Embryonic facial prominence (tissue), 1 donor: Measurements from ENCODE around the gene CLDN6.
A peak's percentile ranks its signal among the peaks of the same experiment; 100 is the strongest.
"Not testable (repeated sequence)": the region's sequence is repeated elsewhere in the genome, so short reads cannot be mapped to it uniquely, and the experiment has no call there.

Experiments used
- DNase-seq: peaks from one replicate; pipeline ENCODE4 v3.0.0-alpha.2; 2016; ENCODE audit errors: extremely low spot score

CLDN6 gene, protein sequence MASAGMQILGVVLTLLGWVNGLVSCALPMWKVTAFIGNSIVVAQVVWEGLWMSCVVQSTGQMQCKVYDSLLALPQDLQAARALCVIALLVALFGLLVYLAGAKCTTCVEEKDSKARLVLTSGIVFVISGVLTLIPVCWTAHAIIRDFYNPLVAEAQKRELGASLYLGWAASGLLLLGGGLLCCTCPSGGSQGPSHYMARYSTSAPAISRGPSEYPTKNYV

DNA sequence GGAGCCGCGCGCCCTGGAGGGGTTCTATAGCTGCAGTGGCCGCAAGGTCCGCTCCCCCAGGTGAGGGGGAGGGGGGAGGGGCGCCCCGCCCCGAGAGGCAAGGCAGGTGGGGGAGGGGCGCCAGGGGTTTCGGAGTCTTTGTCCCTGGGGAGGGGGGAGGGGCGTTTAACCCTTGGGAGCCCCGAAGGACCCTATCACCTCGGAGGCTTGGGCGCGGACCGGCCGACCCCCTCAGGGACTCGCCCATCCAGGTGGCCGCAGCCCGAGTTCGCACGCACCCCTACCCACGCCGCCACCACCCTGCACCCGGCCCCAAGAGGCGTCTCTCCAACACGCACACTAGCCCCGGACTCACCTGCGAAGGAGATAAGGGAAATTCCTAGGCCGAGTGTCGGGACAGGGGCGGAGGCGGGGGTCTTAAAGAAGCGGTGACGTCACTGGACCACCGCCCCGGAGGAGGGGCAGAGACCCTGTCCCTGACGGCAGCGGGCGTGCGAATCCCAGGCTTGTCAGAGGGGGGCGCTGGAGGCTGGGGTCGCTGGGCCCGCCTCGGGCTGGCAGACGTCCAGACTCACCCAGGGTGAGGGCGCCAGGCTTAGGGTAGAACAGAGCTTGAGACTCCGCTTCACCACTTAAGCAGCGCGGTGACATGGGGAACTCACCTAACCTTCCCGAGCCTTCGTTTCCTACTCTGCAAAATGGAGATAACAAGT is at the start of gene CLDN6:
CLDN6 (minus strand) TSS at position 390 of the 713 bp plus-strand sequence. CDS start 2,162 bp downstream, outside the sequence.
- no peak for DNase-seq

DNA sequence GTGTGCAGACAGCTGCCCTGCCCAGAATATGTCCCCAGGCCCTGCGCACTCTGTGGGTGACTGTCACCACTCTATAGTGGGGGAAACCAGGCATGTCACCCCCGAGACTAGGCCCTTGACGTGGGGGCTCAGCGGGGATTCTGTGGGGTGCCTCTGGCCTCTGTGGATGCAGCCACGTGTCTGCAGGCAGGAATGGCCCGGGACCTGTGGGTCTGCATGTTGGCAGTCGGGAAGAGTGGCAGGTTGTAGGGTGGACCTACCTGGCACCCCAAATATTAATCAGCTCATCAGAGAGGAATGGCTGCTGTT is 48.4 kb upstream of the CLDN6 start:
- DNase-seq = no peak

DNA sequence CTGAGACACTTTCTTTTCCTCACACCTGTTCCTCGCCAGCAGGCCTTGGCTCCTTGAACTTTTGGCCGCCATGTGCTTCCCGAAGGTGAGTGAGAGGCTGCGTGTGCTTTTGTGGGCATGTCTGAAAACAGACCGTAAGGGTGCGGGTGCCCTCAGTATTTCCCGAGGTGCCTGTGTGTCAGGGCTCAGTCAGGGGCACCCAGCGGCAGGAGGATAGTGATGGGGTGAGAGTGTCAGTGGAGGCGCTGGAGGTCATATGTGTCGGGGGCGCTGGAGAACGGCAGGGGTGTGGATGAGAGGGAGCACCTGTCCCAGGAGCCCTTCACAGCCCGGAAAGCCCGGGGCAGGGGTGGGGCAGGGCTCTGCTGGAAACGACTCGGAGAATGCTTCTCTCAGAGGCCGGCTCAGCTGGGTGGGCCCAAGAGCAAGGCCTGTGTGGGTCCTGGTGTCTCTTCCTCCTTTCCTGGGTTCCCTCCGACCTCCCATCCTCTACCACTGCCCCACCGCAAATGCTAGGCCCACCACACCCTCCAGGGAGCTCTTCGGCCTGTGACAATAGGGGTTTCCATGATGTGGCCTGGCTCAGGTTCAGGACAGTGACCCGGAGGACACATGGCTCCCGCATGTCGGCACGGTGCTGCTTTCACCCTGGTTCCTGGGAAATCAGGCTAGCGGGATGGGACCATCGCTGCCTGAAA is 47.9 kb upstream of the CLDN6 start:
- DNase-seq = no peak

DNA sequence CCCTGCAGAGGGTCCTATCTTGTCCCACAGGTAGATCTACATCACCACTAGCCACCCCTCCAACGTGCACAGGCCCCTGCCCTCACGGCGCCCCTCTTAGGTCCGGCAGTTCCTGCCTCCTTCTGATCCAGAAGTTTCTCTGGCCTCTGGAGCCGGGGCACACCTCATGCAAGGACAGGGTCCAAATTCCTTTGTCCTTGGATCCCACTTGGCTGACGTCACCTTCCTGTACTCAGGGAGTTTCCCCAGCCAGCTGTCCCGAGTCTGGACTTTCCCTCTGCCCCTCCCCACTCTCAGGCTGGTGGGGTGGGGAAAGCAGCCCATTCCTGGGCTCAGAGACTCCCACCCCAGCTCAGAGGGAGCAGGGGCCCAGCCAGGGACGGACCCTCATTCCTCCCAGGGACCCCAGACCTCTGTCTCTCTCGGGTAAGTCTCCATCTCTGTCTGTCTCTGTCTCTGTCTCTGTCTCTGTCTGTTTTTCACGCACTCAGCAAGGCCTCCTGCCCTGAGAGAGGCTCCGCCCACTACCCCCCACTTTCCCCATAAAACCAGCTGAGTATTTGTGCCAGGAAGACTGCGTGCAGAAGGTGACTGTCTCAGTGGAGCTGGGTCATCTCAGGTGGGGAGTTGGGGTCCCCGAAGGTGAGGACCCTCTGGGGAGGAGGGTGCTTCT is 47.2 kb upstream of the CLDN6 start, which contains the start of gene IL32:
IL32 (plus strand) TSS at position 572 of the 673 bp plus-strand sequence. CDS start 172 bp downstream, outside the sequence.
- DNase-seq = no peak

DNA sequence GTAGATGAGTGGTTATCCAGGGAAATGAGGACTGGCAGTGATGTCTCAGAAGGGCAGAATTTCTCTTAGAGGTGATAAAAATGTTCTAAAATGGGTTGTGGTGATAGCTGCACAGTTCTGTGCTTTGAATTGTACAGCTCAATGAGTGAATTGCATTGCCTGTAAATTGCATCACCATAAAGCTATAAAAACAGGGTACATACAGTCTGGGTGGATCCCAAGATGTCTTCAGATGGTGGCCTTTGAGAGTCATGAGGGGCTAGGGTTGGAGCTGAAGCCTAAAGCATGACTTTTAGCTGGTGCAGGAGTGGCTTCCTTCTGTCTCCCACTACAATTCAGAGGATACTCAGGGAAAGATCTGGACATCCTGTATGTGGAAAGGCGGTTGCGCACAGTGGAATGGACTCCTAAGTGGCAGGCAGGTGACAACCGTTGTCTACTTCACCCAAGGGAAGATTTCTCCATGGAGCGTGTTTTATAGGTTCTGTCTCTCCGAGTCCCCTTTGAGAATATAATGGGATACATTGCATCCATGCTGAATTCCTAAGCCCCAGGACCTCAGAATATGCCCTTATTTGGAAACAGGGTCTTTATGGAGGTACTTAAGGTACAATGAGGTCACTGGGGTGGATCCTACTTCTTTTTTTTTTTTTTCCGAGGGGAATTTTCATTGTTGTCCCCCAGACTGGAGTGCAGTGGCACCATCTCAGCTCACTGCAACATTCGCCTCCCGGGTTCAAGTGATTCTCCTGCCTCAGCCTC is 45.8 kb upstream of the CLDN6 start:
- DNase-seq = no peak

DNA sequence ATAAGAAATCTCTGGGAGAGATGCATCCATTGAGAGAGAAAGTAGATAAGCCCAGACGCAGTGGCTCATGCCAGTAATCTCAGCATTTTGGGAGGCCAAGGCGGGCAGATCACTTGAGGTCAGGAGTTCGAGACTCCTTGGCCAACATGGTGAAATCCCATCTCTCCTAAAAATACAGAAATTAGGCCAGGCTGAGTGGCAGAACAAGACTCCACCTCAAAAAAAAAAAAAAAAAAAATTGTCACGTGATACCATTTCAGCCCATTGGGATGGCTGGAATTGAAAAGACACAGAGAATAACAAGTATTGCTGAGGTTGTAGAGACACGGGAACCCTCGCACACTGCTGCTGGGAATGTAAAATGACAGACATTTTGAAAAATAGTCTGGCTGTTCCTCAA is 44.6 kb upstream of the CLDN6 start:
- DNase-seq = no peak

DNA sequence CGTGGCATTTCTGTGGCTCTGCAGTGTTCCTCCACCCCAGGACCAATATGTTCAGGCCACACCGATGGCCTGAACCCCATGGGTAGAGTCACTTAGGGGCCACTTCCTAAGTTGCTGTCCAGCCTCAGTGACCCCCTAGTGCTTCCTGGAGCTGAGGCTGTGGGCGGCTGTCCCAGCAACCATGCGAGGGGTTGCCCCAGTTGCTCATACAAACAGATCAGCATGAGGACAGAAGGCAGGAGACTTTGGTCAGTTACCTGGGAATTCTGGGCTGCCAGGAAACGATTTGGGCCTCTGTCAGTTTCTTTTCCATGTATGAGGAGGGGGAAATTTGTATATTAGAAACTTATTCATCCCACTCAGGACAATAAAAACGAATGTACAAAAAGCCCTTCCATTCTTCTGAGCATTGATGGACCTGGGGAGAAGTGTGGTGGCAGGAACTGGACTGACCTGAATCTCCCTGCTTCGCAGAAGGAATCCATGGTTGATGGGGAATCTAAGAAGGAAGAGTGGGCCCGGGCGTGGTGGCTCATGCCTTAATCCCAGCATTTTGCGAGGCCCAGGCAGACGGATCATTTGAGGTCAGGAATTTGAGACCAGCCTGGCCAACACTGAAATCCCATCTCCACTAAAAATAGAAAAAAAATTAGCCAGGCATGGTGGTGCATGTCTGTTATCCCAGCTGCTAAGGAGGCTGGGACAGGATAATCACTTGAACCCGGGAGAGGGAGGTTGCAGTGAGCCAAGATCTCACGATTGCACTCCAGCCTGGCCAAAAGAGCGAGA is 42.5 kb upstream of the CLDN6 start:
- DNase-seq = no peak

DNA sequence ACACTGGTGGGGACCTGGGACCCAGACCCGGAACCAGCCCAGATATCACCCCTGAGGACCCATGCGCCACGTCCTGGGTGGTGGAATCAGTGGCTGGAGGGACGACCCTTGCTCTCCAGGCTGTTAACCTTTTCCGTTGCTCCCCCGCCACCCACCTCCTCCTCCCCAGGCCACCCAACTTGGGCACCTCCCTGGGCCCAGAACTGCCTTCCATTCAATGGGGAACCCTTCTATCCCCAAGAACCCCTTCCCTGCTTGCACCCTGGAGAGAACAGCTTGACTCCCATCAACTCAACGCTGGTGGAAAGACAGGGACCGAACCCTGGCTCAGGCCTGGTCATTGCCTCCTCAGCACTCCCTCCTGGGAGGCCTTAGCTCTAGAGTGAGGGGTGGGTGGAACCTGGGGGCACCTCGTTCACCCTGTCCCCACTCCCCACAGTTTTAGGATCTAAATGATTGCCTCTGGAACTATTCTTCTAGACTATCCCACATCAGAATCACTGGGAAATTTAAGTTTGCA is 41.8 kb upstream of the CLDN6 start:
- DNase-seq = no peak

DNA sequence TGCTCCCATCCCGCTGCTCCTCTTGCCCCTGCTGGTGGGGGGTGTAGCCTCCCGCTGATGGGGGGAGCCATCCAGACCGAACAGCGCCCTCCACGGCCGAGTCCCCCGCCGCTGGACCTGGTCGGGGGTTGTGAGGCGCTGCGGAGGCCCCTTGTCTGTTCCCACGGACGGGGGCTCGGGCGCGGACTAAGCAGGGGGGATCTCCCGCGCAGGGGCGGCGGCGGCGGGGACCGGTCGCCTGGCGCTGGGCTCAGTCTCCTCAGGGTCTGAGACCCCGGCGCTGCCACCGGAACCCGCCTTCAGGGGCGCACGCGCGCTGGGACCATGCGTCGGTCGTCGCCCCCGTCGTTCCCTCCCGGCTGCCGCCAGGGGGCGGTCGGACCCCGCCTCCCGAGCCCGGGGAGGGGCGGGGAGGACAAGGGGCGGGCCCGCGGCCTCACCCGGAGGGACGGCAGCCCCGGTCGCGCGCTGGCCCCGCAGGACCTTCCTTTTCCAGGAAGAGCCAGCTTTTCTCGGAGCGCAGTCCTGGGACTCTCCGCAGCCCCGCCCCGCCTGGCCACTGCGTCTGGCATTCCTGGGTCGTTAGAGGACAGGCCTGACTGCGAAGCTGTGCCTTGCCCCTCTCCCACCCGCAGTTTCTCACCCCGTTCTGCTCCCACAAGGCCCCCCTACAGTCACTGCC is 41.2 kb upstream of the CLDN6 start:
- peak; percentile 62 for DNase-seq

DNA sequence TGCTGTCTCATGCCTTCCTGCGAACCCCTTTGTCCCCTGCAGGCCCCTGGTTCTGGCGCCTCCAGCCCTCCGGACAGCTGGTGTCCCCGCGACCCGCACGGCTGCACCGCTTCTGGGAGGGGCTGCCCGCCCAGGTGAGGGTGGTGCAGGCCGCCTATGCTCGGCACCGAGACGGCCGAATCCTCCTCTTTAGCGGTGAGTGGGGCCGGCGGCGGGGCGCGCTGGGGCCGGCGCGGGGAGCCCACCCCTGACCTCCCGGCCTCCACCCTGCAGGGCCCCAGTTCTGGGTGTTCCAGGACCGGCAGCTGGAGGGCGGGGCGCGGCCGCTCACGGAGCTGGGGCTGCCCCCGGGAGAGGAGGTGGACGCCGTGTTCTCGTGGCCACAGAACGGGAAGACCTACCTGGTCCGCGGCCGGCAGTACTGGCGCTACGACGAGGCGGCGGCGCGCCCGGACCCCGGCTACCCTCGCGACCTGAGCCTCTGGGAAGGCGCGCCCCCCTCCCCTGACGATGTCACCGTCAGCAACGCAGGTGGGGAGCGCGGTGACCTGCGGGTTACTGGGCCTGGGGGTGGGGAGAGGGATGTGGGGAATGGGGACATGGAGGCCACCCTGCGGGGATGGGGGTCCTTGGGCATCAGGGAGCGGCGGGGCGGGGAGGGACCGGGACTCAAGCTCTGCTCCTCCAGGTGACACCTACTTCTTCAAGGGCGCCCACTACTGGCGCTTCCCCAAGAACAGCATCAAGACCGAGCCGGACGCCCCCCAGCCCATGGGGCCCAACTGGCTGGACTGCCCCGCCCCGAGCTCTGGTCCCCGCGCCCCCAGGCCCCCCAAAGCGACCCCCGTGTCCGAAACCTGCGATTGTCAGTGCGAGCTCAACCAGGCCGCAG is 40.4 kb upstream of the CLDN6 start:
- no peak for DNase-seq

DNA sequence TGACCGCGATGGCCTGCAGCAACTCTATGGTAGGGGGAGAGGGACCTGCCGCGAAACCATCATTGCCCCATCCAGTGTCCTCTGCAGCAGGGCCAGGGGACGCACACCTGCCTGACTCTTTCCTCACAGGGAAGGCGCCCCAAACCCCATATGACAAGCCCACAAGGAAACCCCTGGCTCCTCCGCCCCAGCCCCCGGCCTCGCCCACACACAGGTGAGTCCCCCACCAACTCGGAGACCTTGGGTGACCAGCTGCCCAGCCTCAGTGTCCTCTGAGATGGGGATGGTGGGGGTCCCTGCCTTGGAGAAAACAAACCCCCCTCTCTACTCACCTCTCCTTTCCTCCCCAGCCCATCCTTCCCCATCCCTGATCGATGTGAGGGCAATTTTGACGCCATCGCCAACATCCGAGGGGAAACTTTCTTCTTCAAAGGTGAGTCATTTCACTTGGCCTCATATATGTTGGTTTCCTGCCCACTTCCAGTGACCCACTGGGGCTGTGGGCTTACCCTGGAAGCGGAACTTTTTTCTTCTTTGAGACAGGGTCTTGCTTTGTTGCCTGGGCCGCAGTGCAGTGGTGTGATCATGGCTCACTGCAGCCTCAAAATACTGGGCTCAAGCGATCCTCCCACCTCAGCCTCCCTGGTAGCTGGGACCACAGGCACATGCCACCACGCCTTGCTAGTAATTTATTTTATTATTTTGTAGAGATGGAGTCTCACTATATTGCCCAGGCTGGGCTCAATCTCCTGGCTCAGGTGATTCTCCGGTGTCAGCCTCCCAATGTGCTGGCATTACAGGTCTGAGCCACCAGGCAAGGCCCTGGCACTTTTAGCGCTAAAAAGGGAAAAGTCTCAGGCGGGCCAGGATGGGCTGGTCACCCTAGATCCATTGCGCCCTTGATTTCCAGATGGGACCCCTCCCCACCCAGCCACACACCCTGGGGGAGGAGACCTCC is 39.5 kb upstream of the CLDN6 start:
- no peak for DNase-seq

DNA sequence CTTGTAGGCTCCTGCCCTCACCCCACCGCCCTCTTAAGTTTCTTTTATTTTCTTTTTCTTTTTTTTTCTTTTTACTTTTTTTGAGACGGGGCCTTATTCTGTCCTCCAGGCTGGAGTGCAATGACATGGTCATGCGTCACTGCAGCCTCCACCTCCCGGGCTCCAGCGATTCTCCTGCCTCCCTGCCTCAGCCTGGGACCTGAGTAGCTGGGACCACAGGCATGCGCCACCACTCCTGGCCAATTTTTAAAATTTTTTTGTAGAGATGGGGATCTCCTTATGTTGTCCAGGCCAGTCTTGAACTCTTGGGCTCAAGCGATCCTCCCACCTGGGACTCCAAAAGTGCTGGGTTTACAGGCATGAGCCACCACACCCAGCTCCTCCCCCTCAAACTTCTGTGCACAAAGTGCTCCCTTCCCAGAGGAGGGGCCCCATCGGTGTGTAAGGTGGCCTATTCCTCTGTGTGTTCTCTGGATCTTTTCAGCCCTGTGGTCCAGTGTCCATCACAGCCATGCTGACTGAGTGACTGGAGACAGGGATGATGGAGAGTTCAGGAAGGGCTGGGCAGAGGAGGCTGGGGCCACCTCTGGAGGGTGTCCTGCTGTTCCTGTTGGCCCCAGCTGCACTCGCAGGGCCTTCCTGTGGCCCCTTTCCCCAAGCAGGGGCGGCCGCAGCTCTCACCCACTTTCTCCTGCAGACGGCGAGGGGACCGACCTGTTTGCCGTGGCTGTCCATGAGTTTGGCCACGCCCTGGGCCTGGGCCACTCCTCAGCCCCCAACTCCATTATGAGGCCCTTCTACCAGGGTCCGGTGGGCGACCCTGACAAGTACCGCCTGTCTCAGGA is 38.6 kb upstream of the CLDN6 start:
- no peak for DNase-seq

DNA sequence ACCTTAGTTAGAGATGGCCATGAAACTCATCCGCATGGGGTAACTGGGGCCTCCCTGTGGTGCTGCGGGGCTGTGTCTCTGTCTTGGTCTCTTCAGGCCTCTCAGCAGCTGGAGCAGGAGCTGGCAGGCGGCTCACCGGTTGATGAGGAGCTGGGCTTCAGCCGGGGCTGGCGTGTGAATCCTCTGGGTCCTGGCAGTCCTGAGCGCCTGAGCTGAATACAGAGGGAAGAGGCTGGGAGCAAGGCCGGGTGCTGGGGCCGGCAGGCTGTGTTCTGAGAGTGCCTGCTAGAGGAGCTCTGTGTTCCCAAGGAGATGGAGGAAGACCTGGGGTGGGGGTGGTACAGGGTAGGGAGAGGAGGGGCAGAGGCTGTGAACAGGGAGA is 37.7 kb upstream of the CLDN6 start:
- DNase-seq = not testable (repeated sequence)

DNA sequence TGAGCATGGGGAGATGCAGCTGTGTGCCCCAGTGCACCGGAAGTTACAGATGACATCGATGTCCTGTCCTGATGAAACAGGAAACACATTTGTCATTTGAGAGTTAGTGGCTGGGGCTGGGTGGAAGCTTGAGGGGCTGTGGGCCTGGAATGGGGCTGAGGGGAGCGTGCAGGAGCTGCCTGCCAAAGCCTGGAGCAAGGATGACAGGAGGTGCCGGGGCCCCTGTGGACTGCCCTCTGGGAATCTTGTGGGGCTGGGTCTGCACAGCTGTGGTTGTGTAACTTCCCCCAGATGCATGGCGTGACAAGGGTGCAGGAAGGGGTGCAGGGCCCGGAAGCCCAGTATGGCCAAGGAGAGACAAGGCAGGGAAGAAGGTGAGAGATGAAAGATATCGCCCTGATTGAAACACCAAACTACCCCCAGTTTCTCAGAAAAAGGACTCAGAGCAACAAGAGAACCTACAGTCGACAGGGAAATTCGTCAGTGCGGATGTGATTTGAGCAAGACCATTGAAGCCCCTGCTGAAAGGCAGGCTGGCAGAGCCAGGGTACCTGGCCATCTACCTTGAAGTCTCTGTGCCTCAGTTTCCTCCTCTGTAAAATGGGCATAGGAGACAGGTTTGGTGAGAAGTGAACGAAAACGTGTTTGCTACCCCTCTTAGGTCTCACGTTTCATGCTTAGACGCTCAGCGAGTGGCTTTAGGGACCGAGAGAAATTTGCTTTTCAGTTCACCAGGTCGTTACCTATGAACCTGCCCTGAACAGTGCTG is 37.2 kb upstream of the CLDN6 start:
- DNase-seq = no peak

DNA sequence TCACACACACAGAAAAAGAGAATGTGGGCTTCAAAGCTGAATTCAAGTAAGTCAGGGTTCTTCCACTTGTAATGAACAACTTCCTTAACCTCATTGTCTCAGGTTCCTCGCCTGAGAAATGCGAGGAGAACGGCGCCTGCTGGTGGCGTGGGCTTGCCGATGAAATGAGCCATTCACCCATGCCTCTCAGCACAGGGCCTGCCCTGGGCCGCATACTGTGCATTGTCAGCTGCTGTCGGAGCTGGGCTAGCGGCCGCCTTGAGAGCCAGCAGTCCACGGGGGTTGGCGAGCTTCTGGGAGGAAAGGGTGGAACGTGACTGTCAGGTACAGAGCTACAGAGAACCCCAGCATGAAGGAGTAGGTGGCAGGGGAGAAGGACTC is 35.3 kb upstream of the CLDN6 start:
- not testable (repeated sequence) for DNase-seq
